Thyroid gland (tissue), 4 donors: Measurements from ENCODE around the gene HDAC9. TPM values are rescaled to one million over a fixed set of nuclear protein-coding genes. Genes with fewer than 3 reads are reported as not detected.

Experiments
- DNase-seq, 2 donors: peaks; one replicate each; pipeline ENCODE4 v3.0.0-alpha.2; 2019
- H3K27ac ChIP-seq, 3 donors: fragments of 200-600 bp; sonication (generic); 1 replicate in 2 of 3; 2 replicates in 1 of 3; pipeline ENCODE4 v1.5.1; 2016 to 2019; ENCODE audit warnings: mild to moderate bottlenecking in 1 of 3, moderate library complexity in 1 of 3
- H3K27me3 ChIP-seq: fragments of 200-600 bp; sonication (generic); one replicate; pipeline ENCODE4 v1.5.1; 2019
- H3K36me3 ChIP-seq, 2 donors: fragments of 200-600 bp; sonication (generic); one replicate each; pipeline ENCODE4 v1.5.1; 2016 to 2019
- H3K4me1 ChIP-seq, 2 donors: fragments of 200-600 bp; sonication (generic); one replicate each; pipeline ENCODE4 v1.5.1; 2017 to 2019
- H3K4me3 ChIP-seq, 3 donors: fragments of 200-600 bp; sonication (generic); replicated peaks in 1 of 3; 1 replicate in 2 of 3; 2 replicates in 1 of 3; pipeline ENCODE4 v1.5.1; 2016; ENCODE audit warnings: mild to moderate bottlenecking in 1 of 3
- H3K9me3 ChIP-seq: fragments of 200-600 bp; sonication (generic); one replicate; pipeline ENCODE4 v1.5.1; 2017
- CTCF ChIP-seq, 6 experiments: fragments of 200-600 bp in 3 of 6; fragments of 450-650 bp in 3 of 6; sonication (generic) in 3 of 6; IDR thresholded peaks; one replicate each; pipeline ENCODE4 v1.5.1; 2016 to 2019; ENCODE audit warnings: antibody characterized with exemption in 6 of 6, mild to moderate bottlenecking in 2 of 6, inconsistent platforms in 1 of 6, moderate library complexity in 1 of 6
- POLR2A ChIP-seq, 2 donors: fragments of 450-650 bp; IDR thresholded peaks; one replicate each; pipeline ENCODE4 v1.6.1; 2017; ENCODE audit warnings: antibody characterized with exemption in 2 of 2, mild to moderate bottlenecking in 2 of 2, moderate library complexity in 1 of 2
- WGBS, 2 donors: methylation state at CpG; one replicate each; pipeline ENCODE4 v1.1.5; 2017; 5-methylcytosine and 5-hydroxymethylcytosine counted together
- intact Hi-C: fragments of 100-400 bp; cut with DNase I; formaldehyde crosslinking; loops from one replicate; pipeline ENCODE4 v1.15.1; 2023
- total RNA-seq, 4 donors: library from RNA; depleted of rRNA; stranded (reverse); fragments of >200 nt; gene quantifications; one replicate each; pipeline ENCODE4 v1.2.3, GENCODE V29; 2016

The HDAC9 gene
- total RNA-seq, 4 donors from 2014 or later, result 5.4 to 28.2 (median 7.2) TPM

GRCh38 chr7:18655506-18655905 lies 160.0 kb downstream of the HDAC9 start:
- Histone ChIP-seq H3K4me1 (no peaks in the 10 kb centered on the region), H3K27ac (no peak overlapping the region), H3K27me3 (no peaks in the 10 kb centered on the region), H3K9me3 (no peaks in the 10 kb centered on the region), H3K4me3 (no peak overlapping the region), H3K36me3 (no peaks in the 10 kb centered on the region)
- TF ChIP-seq POLR2A (IDR thresholded peaks at IDR 0.05) (no peak), CTCF (IDR thresholded peaks at IDR 0.05) (no peak)
- no peak for DNase-seq
- intact Hi-C loops, result no loop called here
- 55 to 68% methylated on average over 3 of the region's 3 CpGs for WGBS, 2 donors

- H3K4me3 ChIP-seq, result no peak overlapping the region
- no peak overlapping the region for H3K27ac ChIP-seq
- TF ChIP-seq POLR2A (IDR thresholded peaks at IDR 0.05), result no peak
- no peak for TF ChIP-seq CTCF (IDR thresholded peaks at IDR 0.05)
- H3K36me3 ChIP-seq, result no peaks in the 10 kb centered on the region
- H3K9me3 ChIP-seq, result no peaks in the 10 kb centered on the region
- 97 to 98% methylated on average over 1 of the region's 1 CpG for WGBS, 2 donors
- H3K4me1 ChIP-seq, result no peaks in the 10 kb centered on the region
- no peak for DNase-seq
- H3K27me3 ChIP-seq, result no peaks in the 10 kb centered on the region
- intact Hi-C loops, result no loop called here
Measured at GRCh38 chr7:18655912-18656311, 160.4 kb downstream of the HDAC9 start.

- DNase-seq, result no peak
- H3K9me3 ChIP-seq, result no peaks in the 10 kb centered on the region
- TF ChIP-seq POLR2A (IDR thresholded peaks at IDR 0.05) (no peak), CTCF (IDR thresholded peaks at IDR 0.05) (no peak)
- no peak overlapping the region for H3K4me3 ChIP-seq
- H3K4me1 ChIP-seq, result no peaks in the 10 kb centered on the region
- no peaks in the 10 kb centered on the region for H3K36me3 ChIP-seq
- no peak overlapping the region for H3K27ac ChIP-seq
- H3K27me3 ChIP-seq, result no peaks in the 10 kb centered on the region
- intact Hi-C loops, result no loop called here
Measured at GRCh38 chr7:18656362-18656761, 160.8 kb downstream of the HDAC9 start.

- intact Hi-C loops, result no loop called here
- no peaks in the 10 kb centered on the region for H3K36me3 ChIP-seq
- H3K27me3 ChIP-seq, result no peaks in the 10 kb centered on the region
- no peak for TF ChIP-seq CTCF (IDR thresholded peaks at IDR 0.05)
- no peak for TF ChIP-seq POLR2A (IDR thresholded peaks at IDR 0.05)
- no peak for DNase-seq
- 86 to 87% methylated on average over 5 of the region's 5 CpGs for WGBS, 2 donors
- H3K4me3 ChIP-seq, result no peak overlapping the region
- H3K9me3 ChIP-seq, result no peaks in the 10 kb centered on the region
- H3K4me1 ChIP-seq, result no peaks in the 10 kb centered on the region
- no peak overlapping the region for H3K27ac ChIP-seq
Measured at GRCh38 chr7:18659746-18660145, 164.2 kb downstream of the HDAC9 start.

GRCh38 chr7:18663321-18663720 lies 167.8 kb downstream of the HDAC9 start:
- H3K36me3 ChIP-seq, result no peaks in the 10 kb centered on the region
- TF ChIP-seq CTCF (IDR thresholded peaks at IDR 0.05) (no peak), POLR2A (IDR thresholded peaks at IDR 0.05) (no peak)
- intact Hi-C loops, result no loop called here
- H3K4me1 ChIP-seq, result no peaks in the 10 kb centered on the region
- H3K4me3 ChIP-seq, result no peak overlapping the region
- DNase-seq, result no peak
- no peaks in the 10 kb centered on the region for H3K27me3 ChIP-seq
- no peak overlapping the region for H3K27ac ChIP-seq
- WGBS, 2 donors, result 67 to 70% methylated on average over 7 of the region's 7 CpGs
- no peaks in the 10 kb centered on the region for H3K9me3 ChIP-seq
